Measurements from ENCODE around the gene C18orf63. TPM values are rescaled to one million over a fixed set of nuclear protein-coding genes. Genes with fewer than 3 reads are reported as not detected.

Gene C18orf63
- total and polyA plus RNA-seq, 2 of the 4 experiments (the other 2 are of a cell fraction): not detected

GRCh38 chr18:74278983-74279382 lies 36.7 kb upstream of the C18orf63 start:
- H2AFZ ChIP-seq (replicated peaks; ENCODE audit: low read length, poor library complexity): no peak overlapping the region
- no peak overlapping the region for H3K23ac ChIP-seq (ENCODE audit: low read depth, low read length)
- dilution Hi-C loops (cut with HindIII; ENCODE audit: low sequenced_read_pairs, unreplicated experiment): no loop called here
- no peak overlapping the region for H3K18ac ChIP-seq (ENCODE audit: low read depth, low read length)
- no peak overlapping the region for H2BK120ac ChIP-seq (ENCODE audit: low read depth, low read length)
- no peak overlapping the region for H3K14ac ChIP-seq (replicated peaks; ENCODE audit: low read depth, low read length)
- H3K9me3 ChIP-seq (ENCODE audit: control insufficient read depth, insufficient read depth, low read length): no peaks in the 10 kb centered on the region
- no peak overlapping the region for H2BK15ac ChIP-seq (ENCODE audit: low read depth, low read length)
- peaks cover 10 to 43% of the 10 kb centered on the region in 2 experiments; a peak in 3 of 4 replicates for H3K79me1 ChIP-seq (ENCODE audit: low read depth in 1 of 2, low read length in 2 of 2)
- no peak overlapping the region for H4K91ac ChIP-seq (ENCODE audit: insufficient read depth, low read depth, low read length)
- no peak overlapping the region for H3K56ac ChIP-seq (ENCODE audit: extremely low read depth, insufficient read depth, low read length)
- in situ Hi-C loops (cut with MboI; ENCODE audit: low sequenced_read_pairs): no loop called here
- H2BK5ac ChIP-seq (ENCODE audit: low read depth, low read length, poor library complexity, severe bottlenecking): no peak overlapping the region
- no peak for ATAC-seq (ENCODE audit: low read depth)
- H3K27me3 ChIP-seq (ENCODE audit: control insufficient read depth, insufficient read depth, low read length): no peaks in the 10 kb centered on the region
- no peaks in the 10 kb centered on the region for H3K36me3 ChIP-seq (ENCODE audit: control insufficient read depth, insufficient read depth, low read length)
- H4K8ac ChIP-seq (ENCODE audit: low read depth in 2 of 2, low read length in 2 of 2): no peak overlapping the region
- no peak overlapping the region for H2AK9ac ChIP-seq (replicated peaks; ENCODE audit: low read depth, low read length, poor library complexity)
- ChIA-PET POLR2A (ENCODE audit: unreplicated experiment) (no interaction called here), CTCF (no interaction called here)
- no peak overlapping the region for H3K4me2 ChIP-seq (ENCODE audit: low read depth, low read length)
- intact Hi-C loops (cut with micrococcal nuclease): no loop called here
- peaks cover 4% of the 10 kb centered on the region for H3K4me1 ChIP-seq (ENCODE audit: control insufficient read depth, insufficient read depth, low read length)
- H2BK20ac ChIP-seq (ENCODE audit: low read depth, low read length): no peak overlapping the region
- H3K4me3 ChIP-seq (ENCODE audit: insufficient read depth, low read depth, low read length): no peak overlapping the region
- H4K20me1 ChIP-seq (ENCODE audit: insufficient read depth, low read length): no peaks in the 10 kb centered on the region; the same call in 1 of the 2 replicates
- WGBS, 2 experiments (ENCODE audit: extremely low coverage in 2 of 2, insufficient read length in 1 of 2): no CpG with 5 or more reads among the region's 7 CpGs
- TF ChIP-seq SMC3 (IDR thresholded peaks at IDR 0.05; ENCODE audit: low read depth, low read length): no peak
- TF ChIP-seq ELK1 (IDR thresholded peaks at IDR 0.05; ENCODE audit: borderline replicate concordance, low read depth, low read length): no peak
- TF ChIP-seq MAZ (IDR thresholded peaks at IDR 0.05; ENCODE audit: borderline replicate concordance, low read depth, low read length): no peak
- no peak for TF ChIP-seq CEBPB (IDR thresholded peaks at IDR 0.05; ENCODE audit: low read depth, low read length)
- no peak for TF ChIP-seq USF2 (IDR thresholded peaks at IDR 0.05; ENCODE audit: low read depth, low read length)
- no peak for TF ChIP-seq RFX5 (IDR thresholded peaks at IDR 0.05; ENCODE audit: low read depth, low read length)
- TF ChIP-seq MAFK (IDR thresholded peaks at IDR 0.05; ENCODE audit: low read depth, low read length): no peak
- TF ChIP-seq POLR2A (IDR thresholded peaks at IDR 0.05; ENCODE audit: low read depth, low read length): no peak
- TF ChIP-seq RAD21 (IDR thresholded peaks at IDR 0.05; ENCODE audit: low read length): no peak
- no peak for TF ChIP-seq FOS (IDR thresholded peaks at IDR 0.05; ENCODE audit: low read depth, low read length)
- TF ChIP-seq BHLHE40 (IDR thresholded peaks at IDR 0.05; ENCODE audit: low read depth, low read length): no peak
- H4K5ac ChIP-seq (ENCODE audit: low read depth, low read length): no peak overlapping the region
- H3K9ac ChIP-seq (ENCODE audit: low read depth, low read length): no peak overlapping the region
- H3K9me1 ChIP-seq (ENCODE audit: insufficient read depth, low read length): peaks cover 10% of the 10 kb centered on the region; the same call in 1 of the 2 replicates
- H2AK5ac ChIP-seq (ENCODE audit: low read depth, low read length): no peak overlapping the region
- BruUV-seq (replicated peaks): no TSS peak
- DNase-seq: no peak
- no peak overlapping the region for H3K27ac ChIP-seq (ENCODE audit: insufficient read depth, low read length)
- no peak overlapping the region for H3K4ac ChIP-seq (ENCODE audit: low read depth, low read length)

Measured in IMR-90 (cell line).